GM18909 (cell line): ENCODE measurements around the gene REV1.
"Not testable (repeated sequence)": the region's sequence is repeated elsewhere in the genome, so short reads cannot be mapped to it uniquely, and the experiment has no call there.

Source experiments
- ATAC-seq: cut with Tn5 transposase; IDR thresholded peaks from one replicate; pipeline ENCODE4 v1.9.1; 2021; ENCODE audit warnings: mild to moderate bottlenecking; ENCODE audit not compliant: unreplicated experiment, poor library complexity

Gene REV1

DNA sequence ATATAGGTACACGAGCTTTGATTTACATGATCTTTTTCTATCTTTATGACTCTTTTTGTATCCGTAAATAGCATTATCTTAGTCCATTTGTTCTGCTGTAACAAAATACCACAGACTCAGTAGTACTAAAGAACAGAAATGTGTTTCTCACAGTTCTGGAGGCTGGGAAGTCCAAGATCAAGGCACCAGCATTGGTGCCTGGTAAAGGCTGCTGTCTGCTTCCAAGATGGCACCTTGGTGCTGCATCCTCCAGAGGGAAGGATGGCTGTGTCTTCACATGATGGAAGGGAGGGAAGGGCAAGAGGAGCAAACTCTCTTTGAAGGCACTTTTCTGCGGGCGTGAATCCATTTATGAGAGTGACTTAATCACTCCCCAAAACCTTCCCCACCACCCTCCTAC, 116.7 kb downstream of the REV1 start:
- ATAC-seq: no peak

DNA sequence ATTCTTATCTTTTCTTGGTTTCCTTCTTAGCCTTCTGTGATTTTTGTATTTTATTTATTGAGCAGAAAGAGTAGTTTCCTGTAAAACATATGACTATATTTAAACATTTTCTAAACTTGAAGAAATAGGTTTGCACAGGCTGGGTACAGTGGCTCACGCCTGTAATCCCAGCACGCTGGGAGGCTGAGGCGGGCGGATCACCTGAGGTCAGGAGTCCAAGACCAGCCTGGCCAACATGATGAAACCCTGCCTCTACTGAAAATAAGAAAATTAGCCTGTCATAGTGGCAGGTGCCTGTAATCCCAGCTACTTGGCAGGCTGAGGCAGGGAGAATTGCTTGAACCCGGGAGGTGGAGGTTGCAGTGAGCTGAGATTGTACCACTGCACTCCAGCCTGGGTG, 121.0 kb downstream of the REV1 start:
- ATAC-seq: not testable (repeated sequence)

DNA sequence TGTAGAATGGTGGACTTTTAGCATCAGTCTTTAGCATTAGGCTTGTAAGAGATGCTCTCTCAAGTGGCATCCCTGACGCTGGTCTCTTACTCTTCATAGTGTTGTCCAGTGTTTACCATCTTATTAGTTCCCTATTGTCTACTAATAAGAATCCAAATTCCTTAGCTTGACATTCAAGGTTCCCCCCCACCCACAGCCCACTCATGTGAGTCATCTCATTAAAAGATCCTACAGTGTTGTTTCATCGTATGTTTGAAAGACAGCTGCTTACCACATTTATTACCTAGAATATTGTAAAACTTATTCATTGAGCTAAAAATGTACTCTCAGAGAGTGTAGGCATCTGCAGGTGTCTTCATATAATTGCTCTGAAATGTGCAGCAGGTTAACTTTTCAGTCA, 124.2 kb downstream of the REV1 start:
- no peak for ATAC-seq

DNA sequence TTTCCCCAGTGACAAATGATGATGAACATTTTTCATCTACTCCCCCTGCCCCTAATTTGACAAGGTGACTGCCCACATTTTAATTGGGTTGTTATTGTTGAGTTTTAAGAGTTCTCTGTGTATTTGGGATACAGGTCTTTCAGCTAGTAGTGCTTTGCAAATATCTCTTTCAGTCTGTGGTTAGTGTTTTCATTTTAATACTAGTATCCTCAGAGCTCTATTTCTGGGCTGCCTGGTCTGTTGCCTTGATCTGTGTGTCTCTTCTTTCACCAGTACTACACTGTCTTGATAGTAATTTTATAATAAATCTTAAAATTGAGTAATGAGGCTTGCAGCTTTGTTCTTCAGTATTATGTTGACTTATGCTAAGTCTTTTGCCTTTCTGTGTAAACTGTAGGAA, 133.0 kb downstream of the REV1 start:
- ATAC-seq: no peak

DNA sequence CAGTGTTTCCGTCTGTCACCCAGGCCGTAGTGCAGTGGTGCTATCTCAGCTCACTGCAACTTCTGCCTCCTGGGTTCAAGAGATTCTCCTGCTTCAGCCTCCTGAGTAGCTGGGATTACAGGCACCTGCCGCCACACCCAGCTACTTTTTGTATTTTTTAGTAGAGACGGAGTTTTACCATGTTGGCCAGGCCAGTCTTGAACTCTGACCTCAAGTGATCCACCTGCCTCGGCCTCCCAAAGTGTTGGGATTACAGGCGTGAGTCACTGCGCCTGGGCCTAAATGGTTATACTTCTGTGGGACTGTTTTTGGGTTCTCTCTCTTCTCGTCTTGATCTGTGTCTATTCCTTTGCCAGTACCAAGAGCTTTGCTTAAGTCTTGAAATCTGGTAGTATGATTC, 135.0 kb downstream of the REV1 start:
- not testable (repeated sequence) for ATAC-seq

DNA sequence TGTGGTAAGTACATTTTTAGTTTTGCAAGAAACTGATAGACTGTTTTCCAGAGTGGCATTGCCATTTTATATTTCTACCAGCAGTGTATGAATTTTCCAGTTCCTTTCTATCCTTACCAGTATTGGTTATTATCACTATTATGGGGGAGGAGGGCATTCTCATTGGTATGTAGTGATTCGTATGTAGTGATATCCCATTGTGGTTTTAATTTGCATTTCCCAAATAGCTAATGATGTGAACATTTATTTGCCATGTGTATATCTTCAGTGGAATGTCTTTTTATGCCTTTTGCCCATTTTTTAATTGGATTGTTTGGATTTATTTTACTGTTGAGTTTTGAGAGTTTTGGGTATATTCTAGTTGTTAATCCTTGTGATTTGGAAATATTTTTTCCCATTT, 135.7 kb downstream of the REV1 start:
- no peak for ATAC-seq
